NCI-H2171 treated with DMSO at 0.1 percent for 48 hours (cell line): ENCODE data around the gene AFTPH.

Experiments used
- DNase-seq: peaks from one replicate; lab custom pipeline; 2025; lab: John Stamatoyannopoulos, UW

AFTPH gene, protein sequence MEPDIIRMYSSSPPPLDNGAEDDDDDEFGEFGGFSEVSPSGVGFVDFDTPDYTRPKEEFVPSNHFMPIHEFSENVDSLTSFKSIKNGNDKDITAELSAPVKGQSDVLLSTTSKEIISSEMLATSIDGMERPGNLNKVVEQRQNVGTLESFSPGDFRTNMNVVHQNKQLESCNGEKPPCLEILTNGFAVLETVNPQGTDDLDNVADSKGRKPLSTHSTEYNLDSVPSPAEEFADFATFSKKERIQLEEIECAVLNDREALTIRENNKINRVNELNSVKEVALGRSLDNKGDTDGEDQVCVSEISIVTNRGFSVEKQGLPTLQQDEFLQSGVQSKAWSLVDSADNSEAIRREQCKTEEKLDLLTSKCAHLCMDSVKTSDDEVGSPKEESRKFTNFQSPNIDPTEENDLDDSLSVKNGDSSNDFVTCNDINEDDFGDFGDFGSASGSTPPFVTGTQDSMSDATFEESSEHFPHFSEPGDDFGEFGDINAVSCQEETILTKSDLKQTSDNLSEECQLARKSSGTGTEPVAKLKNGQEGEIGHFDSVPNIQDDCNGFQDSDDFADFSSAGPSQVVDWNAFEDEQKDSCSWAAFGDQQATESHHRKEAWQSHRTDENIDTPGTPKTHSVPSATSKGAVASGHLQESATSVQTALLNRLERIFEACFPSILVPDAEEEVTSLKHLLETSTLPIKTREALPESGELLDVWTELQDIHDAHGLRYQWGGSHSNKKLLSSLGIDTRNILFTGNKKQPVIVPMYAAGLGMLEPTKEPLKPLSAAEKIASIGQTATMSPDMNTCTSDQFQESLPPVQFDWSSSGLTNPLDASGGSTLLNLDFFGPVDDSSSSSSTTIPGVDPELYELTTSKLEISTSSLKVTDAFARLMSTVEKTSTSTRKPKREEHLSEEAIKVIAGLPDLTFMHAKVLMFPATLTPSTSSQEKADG

DNA sequence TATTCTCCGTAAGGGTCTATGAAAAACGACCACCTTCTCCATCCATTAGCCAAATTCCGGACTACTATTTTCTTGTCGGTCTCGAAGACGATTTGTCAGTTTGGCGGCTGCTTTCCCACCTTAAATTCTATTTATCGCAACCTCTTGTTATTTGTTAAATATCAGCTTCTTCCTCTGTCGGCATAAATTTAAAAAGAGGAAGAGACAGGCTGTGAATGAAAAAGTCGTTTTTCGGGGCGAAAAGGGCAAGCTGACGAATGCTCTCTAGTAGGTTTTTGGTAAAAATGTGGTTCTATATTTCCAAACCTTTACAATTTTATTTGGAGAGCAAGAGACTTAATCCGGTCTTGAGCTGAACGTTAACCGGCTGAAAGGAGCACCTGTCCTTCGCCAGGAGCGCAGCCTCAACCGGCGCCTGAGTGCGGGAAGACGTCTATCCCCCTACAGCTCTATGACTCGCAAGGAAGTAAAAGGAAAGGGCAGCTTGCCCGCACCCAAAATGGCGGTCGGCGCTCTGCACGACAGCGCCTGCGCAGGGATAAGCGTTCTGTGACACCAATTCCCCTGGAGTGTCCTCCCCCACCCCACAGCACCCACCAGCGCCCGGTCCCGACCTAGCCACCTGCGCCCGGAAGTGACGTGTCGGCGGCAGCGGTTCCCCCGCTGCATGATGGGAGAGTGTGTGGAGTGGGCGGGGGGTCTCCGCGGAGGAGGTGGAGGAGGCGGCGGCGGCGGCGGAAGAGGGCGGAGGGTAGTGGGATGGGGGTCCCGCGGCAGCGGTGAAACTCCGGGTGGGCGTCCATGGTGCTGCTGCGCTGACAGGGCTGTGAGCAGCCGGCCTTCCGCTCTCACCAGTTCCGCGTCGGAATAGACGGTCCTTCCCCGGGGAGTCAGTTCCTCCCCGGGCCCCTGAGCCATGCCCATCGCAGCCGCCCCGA lies at the start of gene AFTPH:
Gene AFTPH, plus strand, starts transcription at position 663 of the 938 bp plus-strand sequence. CDS start 27,147 bp downstream, outside the sequence.
- DNase-seq, result peak; percentile 98

DNA sequence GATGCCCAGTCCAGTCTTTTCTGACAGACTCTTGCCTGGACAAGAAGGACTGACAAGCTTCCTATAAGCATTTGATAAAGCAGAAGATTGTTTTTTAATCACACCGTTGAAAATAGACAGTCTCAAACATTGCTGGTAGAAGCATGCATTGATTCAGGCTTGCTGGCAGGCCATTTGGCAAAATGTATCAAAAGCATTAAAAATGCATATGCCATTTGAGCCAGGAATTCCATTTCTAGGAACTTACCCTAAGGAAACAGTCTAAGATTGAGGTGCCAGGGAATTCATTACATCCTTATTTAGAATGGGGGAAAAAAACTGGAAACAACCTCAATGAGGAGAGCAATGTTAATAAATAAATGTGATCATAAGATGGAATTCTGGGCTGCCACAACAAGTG lies 49.5 kb upstream of the AFTPH start:
- DNase-seq, result no peak

DNA sequence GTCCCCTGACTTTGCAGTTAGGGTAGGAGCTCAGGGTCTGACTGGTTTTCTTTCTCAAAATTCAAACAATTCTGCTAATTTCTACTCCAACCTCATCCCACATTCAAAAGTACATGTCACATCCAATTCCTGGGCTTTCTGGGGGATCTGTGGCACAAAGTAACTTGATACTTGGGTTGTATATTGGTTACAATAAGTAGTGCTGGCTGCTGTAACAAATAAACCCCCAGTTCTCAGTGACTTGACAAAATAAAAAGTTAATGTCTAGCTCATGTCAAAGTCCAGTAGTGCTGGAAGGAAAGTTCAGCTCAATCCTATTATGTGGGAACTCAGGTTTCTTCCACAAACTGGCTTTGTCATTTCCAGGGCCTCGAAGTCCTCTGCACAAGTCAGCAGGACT lies 47.1 kb upstream of the AFTPH start:
- DNase-seq, result no peak

DNA sequence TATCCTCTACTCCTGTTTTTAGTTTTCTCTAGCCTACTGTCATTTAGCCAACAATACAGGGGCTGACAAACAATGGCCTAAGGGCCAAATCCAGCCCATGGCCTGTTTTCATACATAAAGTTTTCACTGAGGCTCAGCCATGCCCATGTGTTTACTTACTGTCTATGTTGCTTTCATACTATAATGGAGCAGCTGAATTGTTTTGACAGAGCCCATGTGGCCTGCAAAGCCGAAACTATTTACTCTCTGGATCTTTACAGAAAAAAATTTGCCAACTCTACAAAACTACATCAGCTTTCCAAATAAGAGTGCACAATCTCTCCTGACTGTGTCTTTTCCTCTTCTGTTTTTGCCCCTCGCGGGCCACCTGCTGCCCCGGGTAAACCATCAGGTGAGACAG lies 46.1 kb upstream of the AFTPH start:
- DNase-seq, result no peak

DNA sequence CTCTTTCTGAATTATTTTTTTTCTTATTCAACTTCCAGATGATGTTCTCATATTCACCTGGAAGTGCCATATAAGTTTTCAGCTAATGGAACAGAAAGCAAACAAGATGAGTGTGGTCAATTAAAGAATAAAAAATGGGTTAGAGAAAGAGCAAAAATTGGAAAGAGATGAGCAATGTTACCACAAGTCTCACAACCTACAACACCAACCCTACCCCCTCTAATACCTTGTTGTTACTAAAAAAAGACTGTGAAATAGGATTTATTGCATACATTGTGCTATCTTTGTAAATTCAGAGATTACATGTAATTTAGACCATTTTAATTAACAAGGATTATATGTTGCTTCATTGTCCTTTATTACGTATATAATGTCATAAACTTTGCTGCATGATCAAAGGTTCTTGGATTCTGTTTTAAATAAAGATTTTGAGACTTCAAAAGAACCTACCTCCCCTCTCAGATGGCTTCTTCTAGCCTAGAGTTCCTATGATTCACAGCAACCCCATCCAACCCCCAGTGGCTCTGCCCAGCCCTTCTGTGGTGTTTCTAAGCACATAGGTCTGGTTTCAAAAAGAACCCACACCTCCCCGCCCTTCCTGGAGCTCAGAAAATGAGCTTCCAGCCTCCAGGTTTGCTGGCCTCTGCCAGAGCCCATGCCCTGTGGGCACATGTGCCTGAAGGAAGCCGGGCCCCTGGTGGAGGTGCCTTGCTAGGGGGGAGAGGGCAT lies 45.5 kb upstream of the AFTPH start:
- no peak for DNase-seq

DNA sequence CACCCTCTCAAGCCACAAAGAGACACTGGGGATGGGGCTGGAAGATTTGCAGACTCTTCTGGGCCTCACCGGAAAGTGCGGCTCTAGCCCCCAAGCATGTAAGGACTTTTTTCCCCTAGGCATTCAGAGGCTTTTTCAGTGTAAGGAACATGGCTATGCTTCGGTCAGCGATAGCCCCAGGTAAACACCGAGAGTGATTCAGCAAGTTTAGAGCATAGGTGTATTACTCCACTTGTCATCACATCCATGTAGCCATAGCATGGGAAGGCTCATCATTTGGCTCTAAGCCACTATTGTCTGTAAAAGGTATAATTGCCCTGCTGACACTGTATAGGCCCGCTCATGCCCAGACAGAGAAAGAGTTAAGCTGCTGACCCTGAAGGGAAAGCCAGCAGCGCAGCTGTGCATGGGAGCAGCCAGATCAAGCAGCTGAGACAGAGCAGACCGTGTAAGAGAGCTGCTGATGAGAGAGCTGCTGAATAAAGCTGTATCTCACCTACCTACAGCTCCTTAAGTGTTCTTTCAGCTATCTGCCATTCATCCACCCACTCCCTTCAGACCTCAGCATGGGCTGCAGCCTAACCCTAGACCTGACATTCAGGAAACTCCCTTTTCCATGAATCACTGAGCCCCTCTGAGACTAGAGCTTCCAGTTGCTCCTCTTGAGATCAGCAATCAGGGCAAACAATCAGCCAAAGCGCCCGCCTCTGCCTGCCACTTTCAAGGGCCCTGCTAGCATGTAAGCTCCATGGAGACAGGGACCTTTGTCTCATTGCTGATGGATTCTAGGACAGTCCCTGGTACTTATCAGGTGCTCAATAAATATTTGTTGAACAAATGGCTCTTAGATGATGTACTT lies 44.6 kb upstream of the AFTPH start:
- no peak for DNase-seq

DNA sequence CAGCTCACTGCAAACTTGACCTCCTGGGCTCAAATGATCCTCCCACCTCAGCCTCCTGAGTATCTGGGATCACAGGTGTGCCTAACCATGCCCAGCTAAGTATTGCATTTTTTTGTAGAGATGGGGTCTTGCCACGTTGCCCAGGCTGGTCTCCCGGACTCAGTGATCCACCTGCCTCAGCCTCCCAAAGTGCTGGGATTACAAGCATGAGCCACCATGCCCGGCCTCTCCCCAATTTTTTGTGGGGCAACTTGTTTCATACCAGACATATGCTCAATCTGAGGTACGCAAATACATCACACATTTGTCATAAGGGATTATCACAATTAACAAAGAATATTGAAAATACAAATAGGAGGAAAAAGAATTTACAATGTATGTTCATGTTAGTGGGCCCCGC lies 42.5 kb upstream of the AFTPH start:
- no peak for DNase-seq

DNA sequence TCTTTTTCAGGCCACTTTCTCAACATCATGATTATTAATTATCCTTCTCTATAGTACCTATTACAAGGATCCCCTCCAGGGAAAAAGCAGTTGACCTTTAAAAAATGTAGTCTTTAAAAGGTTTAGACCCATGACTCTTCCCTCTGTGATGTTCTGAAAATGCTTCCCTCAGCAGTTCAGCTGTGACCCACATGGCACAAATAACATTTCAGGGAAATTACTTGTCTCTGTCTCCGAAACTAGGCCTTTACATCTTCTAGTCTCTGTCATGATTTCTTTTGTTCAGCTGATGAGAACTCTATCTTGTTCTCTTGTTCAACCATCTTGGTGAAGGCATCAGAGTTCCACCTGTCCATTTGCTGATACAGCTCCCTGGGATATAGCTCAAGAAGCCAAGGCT lies 41.9 kb upstream of the AFTPH start:
- no peak for DNase-seq

DNA sequence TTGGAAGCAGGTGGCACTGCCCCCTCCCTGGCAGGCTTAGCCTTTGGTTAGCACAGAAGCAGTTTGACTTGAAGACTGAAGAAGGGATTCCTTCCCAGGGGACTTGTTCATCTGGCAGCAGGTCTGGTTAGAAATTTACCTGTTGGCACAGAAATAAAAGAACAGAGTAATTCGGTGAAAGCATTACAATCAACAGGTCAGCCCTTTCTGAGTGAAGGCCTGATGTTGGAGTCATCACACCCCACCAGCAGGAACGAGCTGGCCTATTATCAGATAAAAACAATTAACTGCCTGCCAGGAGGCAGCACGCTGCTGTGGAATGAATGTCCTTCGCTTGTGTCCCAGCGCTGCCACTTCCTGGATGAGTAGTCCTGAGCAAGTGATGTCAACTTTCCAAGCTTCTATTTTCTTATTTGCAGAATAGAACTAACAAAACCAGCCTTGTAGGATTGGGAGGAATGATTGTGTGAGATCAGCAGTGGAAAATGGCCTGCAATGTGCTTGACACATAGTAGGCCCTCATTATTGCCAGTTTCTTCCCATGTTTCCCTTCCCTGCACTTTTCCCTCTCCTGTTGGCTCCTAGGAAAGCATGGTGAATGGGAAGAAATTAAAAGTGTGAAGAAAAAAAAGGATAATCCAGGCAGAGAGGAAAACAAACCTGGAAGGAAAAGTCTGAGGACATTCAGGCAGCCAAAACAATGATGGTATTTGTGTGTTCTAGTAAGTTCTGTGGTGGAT lies 41.2 kb upstream of the AFTPH start:
- peak; percentile 51 for DNase-seq

DNA sequence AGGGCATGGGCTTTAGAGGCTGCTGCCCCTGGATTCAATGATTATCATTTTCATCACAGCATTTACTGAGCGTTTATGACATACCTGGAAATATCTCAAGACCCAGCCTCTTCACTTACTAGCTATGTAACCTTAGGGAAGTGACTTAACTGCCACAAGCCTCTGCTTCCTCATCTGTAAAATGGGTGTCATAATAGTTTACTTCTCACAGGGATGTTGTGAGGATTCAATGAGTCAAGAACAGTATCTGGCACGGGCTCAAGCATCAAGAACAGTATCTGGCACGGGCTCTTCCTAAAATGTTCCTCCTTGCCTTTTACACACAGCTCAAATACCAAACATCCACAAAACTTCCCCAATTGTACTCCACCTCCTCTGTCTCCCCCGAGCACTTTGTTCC lies 38.8 kb upstream of the AFTPH start:
- DNase-seq, result no peak

DNA sequence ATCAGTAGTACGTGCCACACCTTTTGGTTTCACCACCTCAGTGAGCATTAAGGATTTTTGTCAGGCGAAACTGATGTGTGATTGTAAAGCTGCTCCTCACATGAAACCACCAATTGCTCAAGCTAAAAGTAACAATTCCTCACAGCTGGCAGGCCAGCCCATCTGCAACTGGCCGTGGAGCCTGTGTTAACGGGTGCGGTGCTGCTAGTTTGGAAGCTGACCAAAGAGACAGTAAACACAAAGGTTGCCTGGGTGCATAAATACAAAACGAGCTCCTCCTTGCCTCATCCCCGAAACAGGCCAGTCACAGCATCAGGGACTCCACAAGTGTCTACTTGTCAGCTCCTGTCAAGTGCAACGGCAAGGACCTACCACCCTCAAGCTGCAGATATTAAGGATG lies 38.2 kb upstream of the AFTPH start:
- peak; percentile 35 for DNase-seq

DNA sequence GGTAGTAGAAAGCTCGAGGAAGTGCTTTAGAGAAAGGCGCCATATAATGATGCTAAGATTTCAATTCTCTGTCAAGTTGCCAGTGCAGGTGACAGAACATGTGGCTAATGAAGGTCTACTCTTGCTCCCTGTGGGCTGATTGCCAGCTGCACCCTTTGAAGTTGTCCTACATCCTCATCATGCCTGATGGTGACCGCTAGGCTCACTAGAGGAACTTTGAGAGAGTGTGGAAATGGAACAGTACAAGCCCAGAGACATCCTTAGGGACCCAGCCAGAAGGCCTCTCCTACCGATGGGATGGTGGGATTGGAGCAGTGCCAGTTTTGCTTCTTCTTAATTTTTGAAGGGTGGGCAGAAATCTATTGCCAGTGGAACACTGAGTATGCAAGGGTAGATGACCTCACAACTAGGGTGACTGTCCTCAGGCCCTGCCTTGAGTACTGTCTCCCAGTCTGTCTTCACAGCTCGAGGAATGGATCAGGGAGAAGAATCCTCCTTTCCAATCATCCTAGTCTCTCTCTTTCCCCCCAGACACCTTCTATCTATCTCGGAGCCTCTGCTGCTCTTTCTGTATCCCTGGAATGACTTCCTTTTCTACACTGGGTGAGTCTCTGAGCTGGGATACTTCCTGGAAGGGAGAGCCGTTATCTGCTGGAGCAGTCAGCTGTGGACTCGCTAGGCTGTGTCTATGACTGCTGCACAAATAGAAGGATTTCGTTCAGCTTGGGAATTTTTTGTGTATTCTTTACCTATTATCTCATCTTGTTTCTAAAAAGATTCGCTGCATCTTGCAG lies 36.7 kb upstream of the AFTPH start:
- DNase-seq, result no peak

DNA sequence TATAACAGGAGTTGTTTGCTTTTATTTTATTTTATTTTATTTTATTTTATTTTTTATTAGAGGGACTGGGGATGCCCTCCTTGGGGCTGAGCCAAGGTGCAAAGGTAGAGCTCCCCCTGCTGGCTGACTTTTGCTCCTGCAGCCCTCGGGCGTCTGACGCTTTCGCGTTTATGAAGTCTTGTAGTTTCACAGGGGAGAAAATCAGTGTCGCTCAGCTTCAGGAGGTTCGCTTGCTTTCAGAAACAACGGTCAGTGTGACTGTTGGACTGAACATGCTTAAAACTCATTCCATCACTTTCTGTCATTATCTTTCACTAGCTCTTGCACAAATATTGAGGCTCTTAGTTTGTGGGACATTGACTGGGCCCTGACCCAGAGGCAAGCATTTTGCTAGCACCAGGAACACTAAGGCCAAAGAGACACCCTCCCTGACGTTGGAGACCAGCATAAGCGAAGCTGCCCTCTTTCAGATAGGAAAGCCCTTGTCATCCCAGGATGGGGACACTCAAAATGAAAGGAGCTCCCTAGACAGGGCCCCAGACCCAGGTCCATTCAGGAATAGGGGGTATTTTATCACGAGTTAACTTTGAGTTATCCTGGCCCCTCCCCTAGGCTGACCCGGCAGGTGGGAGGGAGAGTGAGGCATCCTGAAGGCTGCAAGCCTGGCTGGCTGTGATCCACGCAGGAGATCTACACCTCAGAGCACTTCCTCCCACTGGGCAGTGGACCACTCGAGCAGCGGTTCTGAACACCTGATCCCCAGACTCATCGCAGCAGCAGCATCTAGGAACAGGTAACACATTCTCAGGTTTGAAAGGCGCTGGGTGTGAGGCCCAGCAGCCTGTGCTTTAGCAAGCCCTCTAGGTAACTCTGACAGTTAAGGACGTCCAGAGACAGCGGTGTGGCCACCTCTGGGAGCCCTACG lies 35.8 kb upstream of the AFTPH start:
- peak; percentile 32 for DNase-seq

DNA sequence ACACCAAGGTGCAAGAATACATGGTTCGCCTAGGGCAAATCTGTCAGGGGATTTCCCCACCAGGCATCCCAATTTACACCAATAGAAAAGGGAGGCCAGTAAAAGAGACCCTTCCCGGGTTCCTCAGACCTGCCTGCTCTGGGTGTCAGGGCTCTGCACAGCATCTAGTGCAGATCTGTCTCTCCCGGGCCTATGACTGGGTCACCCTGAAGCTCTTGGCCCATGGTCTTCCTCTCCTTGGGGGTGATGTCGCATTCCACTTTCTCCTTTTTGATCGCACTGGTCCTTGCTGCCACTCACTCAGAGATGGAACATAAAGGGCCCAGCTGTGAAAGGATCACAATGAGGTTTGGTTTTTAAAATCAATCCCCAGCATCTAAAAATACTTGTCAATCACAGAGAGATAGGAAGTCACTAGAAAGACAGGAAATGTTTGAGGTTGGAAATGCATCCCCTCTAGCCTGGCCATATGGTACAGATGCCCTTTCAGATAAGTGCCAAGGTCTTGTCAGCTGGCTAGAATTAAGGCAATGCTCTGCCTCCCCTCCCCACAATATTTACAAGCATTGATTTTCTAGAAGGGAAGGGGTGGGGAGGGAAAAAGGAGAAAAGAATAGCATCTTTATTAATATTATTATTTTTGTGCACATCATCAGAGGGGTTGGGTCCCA lies 34.9 kb upstream of the AFTPH start:
- no peak for DNase-seq

DNA sequence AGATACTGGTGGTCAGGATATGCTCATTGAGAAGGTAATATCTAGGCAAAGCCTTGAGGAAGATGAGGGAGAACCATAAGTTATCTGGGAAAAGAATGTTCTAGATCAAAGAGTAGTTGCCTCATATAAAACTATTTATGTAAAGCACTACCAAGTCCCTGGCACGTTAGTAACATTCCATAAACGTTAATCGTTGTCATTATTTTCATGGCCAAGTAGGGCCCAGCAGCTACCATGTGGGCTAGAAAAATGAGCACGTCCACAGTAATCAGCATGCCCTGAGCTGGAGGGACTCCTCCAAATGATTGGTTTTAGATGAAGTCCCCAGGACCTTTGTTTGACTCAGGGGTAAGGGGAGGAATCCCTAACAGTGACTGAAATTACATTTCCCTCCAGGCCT lies 32.7 kb upstream of the AFTPH start:
- no peak for DNase-seq

DNA sequence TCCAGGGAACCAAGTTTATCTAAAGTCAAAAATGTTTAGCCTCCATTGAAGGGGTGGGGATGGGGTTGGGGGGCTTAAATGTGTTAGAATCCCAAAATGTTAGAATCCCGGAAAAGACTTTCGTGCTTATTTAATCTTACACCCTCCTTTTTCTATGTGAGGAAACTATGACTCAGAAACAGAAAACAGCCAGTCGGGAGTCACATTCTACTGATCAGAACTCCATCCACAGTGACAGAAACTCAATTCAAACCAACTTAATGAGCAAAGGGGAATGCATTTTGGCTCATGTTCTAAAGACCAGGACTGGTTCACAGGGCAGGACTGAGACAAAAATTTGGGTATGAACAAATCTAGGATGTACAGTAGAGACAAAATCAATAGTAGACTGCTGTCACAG lies 31.9 kb upstream of the AFTPH start:
- no peak for DNase-seq

DNA sequence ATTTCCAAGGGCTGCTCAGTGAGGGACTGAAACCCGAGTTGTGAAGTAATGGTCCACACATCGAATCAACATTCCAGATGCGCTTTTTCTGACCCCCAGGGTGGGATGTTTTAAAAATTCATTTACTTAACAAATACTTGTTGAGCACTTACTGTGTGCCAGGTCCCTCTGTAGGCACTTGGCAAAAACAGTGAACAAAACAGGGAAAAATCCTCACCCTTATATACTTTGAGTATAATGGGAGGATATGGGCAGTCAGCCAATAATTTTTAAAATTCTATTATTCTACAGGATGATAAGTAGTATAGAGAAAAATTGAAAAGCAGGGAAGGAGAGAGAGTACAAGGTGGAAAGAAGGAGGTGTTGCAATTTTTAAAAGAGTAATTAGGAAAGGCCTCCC lies 31.3 kb upstream of the AFTPH start:
- no peak for DNase-seq
